GM10248 (cell line): Measurements from ENCODE around the gene NANOS2.
A peak's percentile ranks its signal among the peaks of the same experiment; 100 is the strongest.

Experiments used
- CTCF ChIA-PET: fragments of 300-600 bp; sonication (Branson Sonifier 250); formaldehyde crosslinking; extraction: SDS; loops from one replicate; lab custom pipeline; 2021; ENCODE audit warnings: antibody characterized with exemption; lab: Yijun Ruan, JAX
- POLR2A ChIA-PET: fragments of 350-650 bp; sonication (Branson Sonifier 250); formaldehyde crosslinking; extraction: SDS; loops from one replicate; lab custom pipeline; 2020; ENCODE audit warnings: antibody characterized with exemption; lab: Yijun Ruan, JAX
- DNase-seq: peaks from one replicate; pipeline ENCODE4 v3.0.0; 2012; ENCODE audit errors: extremely low spot score
- CTCF ChIP-seq: IDR thresholded peaks from 2 replicates; pipeline ENCODE4 v1.5.1; 2012; ENCODE audit warnings: mild to moderate bottlenecking, low read depth; ENCODE audit errors: extremely low read depth, missing control alignments, control extremely low read depth

NANOS2 gene

GRCh38 chr19:45887200-45887710 is 27.3 kb downstream of the NANOS2 start:
- CTCF ChIA-PET: interaction anchor here (0.8 to 8.7 kb wide), 3 partner anchors 14 to 70 kb away, joined by 3 to 152 read pairs (median 3); partner anchors contain the start of genes FOXA3 and SYMPK
- DNase-seq: no peak
- POLR2A ChIA-PET: no interaction called here
- no peak for TF ChIP-seq CTCF

- CTCF ChIA-PET: interaction anchor here (1.3 to 8.7 kb wide), 3 partner anchors 14 to 69 kb away, joined by 5 to 152 read pairs (median 15); partner anchors contain the start of genes FOXA3 and SYMPK
- TF ChIP-seq CTCF: no peak
- DNase-seq: peak; percentile 90
- POLR2A ChIA-PET: interaction anchor here (0.6 to 2.4 kb wide), 3 partner anchors 23 to 191 kb away, joined by 4 to 19 read pairs (median 5); partner anchors contain the start of genes FOXA3, SIX5 and SYMPK
Measured at GRCh38 chr19:45886427-45887199, 28.0 kb downstream of the NANOS2 start.

- DNase-seq: peak; percentile 88
- ChIA-PET CTCF (interaction anchor here (1.3 to 8.7 kb wide), 3 partner anchors 15 to 68 kb away, joined by 5 to 152 read pairs (median 15); partner anchors contain the start of genes FOXA3 and SYMPK), POLR2A (interaction anchor here (0.6 to 2.4 kb wide), 3 partner anchors 22 to 192 kb away, joined by 4 to 19 read pairs (median 5); partner anchors contain the start of genes FOXA3, SIX5 and SYMPK)
- TF ChIP-seq CTCF: peak; percentile 19
Measured at GRCh38 chr19:45885556-45886426, 28.8 kb downstream of the NANOS2 start, which contains the start of gene IRF2BP1. Gene IRF2BP1, minus strand, starts transcription at chr19:45886141. Its CDS starts 367 bp downstream, at chr19:45885774.

GRCh38 chr19:45884682-45885555 is 29.7 kb downstream of the NANOS2 start:
- TF ChIP-seq CTCF: no peak
- CTCF ChIA-PET: interaction anchor here (1.3 to 8.7 kb wide), 3 partner anchors 16 to 68 kb away, joined by 5 to 152 read pairs (median 15); partner anchors contain the start of genes FOXA3 and SYMPK
- peak; percentile 46 for DNase-seq
- POLR2A ChIA-PET: interaction anchor here (2.4 kb wide), 1 partner anchor 21 kb away, joined by 19 read pairs; the partner anchor contains the start of genes FOXA3 and SYMPK

- ChIA-PET CTCF (interaction anchor here (0.6 to 8.7 kb wide), 8 partner anchors 8 to 114 kb away, joined by 3 to 152 read pairs (median 10); partner anchors contain the start of genes FOXA3, NOVA2, SIX5 and SYMPK), POLR2A (interaction anchor here (2.4 kb wide), 1 partner anchor 20 kb away, joined by 19 read pairs; the partner anchor contains the start of genes FOXA3 and SYMPK)
- no peak for DNase-seq
- no peak for TF ChIP-seq CTCF
Measured at GRCh38 chr19:45883881-45884681, 30.5 kb downstream of the NANOS2 start.
